Right ventricle myocardium inferior (tissue), 1 donor: ENCODE measurements around the gene DIP2C. TPM values are rescaled to one million over a fixed set of nuclear protein-coding genes. Genes with fewer than 3 reads are reported as not detected.
"Not testable (repeated sequence)": the region's sequence is repeated elsewhere in the genome, so short reads cannot be mapped to it uniquely, and the experiment has no call there.

Source experiments
- ATAC-seq: fragments of 200-7000 bp; cut with Tn5 transposase; one replicate; pipeline ENCODE4 v1.9.1; 2020; ENCODE audit warnings: mild to moderate bottlenecking, moderate library complexity
- DNase-seq: peaks from one replicate; pipeline ENCODE4 v3.0.0; 2021; ENCODE audit errors: missing footprints
- intact Hi-C: fragments of 100-400 bp; cut with DNase I; formaldehyde crosslinking; loops from one replicate; pipeline ENCODE4 v1.11.0; 2022
- total RNA-seq: library from RNA; stranded (reverse); fragmentation: NEBNext Ultra II Directional; extraction: Animal tissue kit (Norgen Biotek cat#: 25700); gene quantifications from one replicate; pipeline ENCODE4 v1.2.1, GENCODE V29; 2021
- donor health status: DM: no; HTN: yes; CAD: no; lungs with severe emphysema.

DIP2C gene
- total RNA-seq, 1 donor from 2014 or later: 28.3 TPM

DNA sequence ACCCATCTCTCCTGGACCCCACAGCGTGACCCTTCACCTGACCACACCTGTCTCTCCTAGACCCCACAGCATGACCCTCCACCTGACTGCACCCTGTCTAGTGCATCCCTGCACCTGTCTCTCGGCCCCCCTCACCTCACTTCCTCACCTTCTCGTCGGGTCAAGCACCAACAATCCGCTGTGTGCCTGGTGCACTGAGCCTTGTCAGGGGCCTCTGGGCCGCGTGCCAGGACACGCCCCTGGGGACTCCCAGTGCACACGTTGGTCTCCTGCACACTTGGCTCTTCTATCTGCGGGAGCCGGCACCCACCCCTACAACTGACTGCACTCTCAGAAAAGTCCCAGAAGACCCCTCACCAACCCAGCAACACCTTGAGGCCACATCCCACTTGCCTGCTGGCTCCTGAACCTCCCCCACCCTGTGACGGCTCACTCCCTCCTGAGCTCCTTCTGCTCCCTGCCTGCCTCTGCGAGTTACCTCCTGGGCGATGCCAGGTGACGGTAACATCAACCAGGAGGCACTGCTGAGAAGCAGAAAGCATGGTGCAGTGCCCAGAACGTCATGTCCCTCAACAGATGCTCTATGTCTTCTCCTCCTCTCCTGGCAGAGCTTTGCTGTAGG is 147.6 kb downstream of the DIP2C start:
- DNase-seq (no peak), ATAC-seq (peak; percentile 42)
- intact Hi-C loops: no loop called here

DNA sequence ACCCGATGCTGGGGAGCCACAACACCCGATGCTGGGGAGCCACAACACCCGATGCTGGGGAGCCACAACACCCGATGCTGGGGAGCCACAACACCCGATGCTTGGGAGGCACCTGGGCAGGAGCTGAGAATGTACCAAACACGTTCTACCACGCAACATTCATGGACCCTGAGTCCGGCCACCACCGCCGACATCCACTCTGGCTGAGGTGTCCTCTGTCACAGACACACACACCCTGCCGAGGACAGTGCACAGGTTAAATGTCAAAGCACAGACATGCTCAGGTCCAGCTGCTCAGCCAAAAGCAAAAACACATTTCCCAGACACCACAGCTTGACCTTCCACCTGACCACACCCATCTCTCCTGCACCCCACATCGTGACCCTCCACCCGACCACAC is 148.4 kb downstream of the DIP2C start:
- intact Hi-C loops: no loop called here
- DNase-seq (no peak), ATAC-seq (no peak)

DNA sequence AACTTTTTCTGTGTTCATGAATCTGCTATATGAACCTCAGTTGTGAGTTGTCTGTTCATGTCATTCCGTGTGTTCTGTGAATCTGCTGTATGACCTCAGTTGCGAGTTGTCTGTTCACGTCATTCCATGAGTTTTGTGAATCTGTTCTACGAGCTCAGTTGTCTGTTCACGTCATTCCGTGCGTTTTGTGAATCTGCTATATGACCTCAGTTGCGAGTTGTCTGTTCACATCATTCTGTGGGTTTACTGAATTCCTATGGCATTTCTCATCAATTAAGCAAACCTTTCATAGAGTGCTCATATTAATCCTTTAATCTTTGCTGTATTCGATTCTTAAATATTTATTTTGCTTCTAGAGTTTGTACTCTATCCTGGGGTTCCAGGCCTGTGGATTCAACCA is 150.6 kb downstream of the DIP2C start:
- intact Hi-C loops: no loop called here
- ATAC-seq (no peak), DNase-seq (no peak)

DNA sequence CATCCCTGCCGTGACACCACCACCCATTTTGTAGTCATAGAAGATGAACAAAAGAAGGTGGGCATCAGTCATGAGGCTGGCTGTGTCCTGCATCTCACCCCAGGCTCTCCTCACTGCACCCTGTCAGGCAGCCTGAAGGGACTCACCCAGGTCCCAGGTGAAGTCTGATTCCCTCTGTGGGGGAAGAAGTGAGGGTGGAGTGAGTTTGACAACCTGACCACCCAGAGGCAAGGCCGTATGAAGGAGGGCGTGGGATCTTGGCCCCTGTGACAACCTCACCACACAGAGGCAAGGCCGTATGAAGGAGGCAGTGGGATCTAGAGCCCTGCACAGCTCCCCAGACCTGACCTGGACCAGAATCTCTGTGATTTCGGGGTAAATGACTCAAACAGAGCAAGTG is 152.5 kb downstream of the DIP2C start:
- intact Hi-C loops: no loop called here
- no peak for ATAC-seq
- DNase-seq: no peak

DNA sequence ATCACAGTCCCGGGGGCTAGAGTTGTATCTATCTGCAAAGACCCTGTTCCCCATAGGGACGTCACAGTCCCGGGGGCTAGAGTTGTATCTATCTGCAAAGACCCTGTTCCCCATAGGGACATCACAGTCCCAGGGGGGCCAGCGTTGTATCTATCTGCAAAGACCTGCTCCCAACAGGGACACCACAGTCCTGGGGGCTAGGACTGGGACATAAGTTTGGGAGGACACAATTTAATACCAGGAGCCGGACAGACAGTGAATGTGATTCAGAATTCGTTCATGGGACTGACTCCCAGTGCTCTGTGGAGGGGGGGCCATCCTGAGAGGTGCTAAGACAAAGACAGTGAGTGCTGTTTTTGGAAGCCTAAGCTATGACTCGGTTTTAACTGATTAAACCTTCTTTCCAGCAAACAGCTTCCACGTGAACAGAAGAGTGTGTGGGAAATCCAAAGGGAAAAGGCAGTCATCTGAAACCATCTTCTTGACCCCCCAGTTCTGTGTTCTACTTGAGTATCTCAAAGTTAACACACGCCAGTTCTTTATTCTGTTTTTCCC is 153.0 kb downstream of the DIP2C start:
- intact Hi-C loops: no loop called here
- ATAC-seq (no peak), DNase-seq (no peak)

DNA sequence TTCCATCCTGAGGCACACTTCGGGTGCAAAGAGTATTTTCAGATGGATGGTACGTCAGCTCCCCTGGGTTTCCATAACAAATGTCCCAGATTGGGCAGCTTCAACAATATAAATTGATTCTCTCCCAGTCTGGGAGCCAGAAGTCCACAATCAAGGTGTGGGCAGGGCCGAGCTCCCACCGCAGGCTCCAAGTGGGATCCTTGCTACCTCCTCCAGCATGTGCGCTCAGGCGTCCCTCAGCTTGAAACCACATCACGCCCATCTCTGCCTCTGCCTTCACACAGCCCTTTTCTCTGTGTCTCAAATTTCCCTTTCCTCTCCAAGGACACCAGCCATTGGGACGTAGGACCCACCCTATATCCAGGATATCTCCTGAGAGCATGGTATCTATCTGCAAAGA is 153.5 kb downstream of the DIP2C start:
- intact Hi-C loops: no loop called here

DNA sequence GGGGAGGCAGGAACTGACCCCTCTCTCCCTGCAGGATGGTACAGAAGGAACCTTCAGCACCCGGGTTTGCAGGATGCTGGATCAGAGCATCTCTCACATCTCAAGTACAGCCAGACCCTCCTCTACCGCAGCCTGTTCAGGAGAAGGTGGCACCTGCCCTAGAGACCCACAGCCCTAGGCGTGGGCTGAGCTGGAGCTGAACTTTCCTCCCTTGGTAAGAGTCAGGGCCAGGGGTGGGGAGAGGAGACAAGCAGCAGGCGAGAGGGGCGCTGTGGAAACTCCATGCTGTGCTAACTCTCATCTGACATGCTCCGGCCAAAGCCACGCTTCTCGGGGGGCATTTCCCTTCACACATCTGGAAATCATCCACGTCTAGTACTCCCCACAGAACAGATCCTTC is 154.4 kb downstream of the DIP2C start:
- no peak for DNase-seq
- no peak for ATAC-seq
- intact Hi-C loops: no loop called here

More for the DNA sequence above, 153.5 kb downstream of the DIP2C start:
- ATAC-seq (no peak), DNase-seq (no peak)

DNA sequence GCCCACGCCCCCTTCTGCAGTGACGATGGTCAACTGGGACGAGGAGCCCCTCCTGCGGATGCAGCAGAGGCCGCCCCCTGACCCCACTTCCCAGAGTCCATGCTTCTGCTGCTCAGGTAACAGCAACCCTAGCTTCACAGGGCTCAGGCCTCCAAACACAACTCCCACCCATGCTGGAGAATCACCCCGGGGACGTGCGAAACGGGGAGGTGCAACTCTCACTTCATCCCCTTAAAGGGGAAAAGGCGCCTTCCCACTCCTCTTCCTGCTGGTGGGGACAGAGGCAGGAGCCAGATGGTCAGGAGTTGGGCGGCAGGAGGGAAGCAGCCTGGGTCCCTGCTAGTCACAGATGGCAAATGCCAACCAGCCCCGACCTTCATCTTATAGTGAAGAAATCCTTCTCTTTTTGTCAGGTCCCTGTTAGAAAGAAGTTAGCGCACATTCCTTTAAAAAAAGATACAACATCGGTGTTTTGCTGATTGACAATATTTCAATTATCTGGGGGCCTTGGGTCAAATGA is 155.4 kb downstream of the DIP2C start:
- no peak for DNase-seq
- ATAC-seq: no peak
- intact Hi-C loops: no loop called here

DNA sequence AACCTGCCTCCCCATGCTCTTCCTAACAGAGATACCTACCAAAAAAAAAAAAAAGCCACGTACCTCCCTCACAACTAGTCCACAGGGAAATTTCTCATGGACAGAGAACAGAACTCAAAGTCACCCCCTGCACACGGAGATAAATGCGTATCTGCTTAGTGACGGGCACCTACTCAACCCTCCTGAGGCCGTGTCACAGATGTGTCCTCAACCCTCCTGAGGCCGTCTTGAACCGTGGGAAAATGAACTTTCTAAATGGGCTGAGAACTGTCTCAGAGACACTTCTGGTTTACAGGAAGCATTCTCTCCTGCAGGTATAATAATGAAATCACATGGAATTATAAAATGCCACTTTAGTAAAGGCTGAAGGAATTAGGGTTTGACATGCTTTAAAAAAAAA is 155.9 kb downstream of the DIP2C start:
- ATAC-seq: no peak
- DNase-seq: no peak
- intact Hi-C loops: no loop called here

DNA sequence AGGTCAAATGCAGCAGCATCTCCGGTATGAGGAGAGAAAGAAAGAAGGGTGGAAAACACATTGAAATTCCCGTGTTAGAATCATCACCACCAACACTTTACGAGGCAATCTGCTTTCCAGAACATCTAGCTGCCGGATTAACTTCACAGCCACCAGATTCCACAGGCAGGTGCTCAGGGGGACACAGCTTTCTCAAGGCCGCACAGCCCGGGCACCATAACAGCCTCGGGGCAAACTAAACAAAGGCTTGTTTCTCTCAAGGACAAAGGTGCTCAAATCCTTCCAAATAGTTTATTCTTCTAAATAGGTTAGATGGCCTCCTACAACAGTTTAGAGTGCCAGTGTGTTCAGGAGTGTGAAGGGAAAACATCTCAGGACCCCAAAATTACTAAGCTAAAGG is 156.3 kb downstream of the DIP2C start:
- no peak for ATAC-seq
- intact Hi-C loops: no loop called here

DNA sequence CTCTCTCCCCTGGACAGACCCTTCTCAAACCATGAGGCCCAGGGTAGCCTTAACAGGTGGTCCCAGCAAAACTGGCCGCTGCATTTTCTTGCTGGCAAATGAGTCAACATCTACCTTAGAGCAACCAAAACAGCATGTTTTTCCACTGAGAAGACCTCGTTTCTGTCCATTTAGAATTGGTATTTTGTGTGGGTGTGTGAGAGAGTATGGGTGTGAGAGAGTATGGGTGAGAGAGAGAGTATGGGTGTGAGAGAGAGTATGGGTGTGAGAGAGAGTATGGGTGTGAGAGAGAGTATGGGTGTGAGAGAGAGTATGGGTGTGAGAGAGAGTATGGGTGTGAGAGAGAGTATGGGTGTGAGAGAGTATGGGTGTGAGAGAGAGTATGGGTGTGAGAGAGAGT is 157.1 kb downstream of the DIP2C start:
- ATAC-seq, intact Hi-C loops: not testable (repeated sequence)

More for the DNA sequence above, 156.3 kb downstream of the DIP2C start:
- no peak for DNase-seq

DNA sequence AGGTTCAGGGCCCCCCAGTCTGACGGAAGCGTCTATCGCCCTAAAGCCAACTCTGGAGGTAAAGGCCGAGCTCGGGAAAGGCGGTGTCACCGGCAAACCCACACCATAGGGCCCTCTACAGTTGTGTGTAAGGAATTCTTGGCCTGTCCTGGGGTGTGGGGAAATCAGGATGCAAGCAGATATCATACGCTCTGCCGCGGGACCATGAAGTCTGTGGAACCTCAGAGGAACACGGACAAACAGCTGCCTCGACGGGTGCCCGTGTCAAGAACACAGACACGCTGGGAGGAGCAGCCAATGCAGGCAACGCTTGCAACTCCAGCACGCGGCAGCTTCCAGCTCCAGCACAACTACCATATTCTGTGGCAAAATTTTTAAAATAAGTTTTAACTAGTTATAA is 157.9 kb downstream of the DIP2C start:
- intact Hi-C loops: no loop called here
- DNase-seq: no peak
- ATAC-seq: no peak

More for the DNA sequence above, 157.1 kb downstream of the DIP2C start:
- DNase-seq: not testable (repeated sequence)

DNA sequence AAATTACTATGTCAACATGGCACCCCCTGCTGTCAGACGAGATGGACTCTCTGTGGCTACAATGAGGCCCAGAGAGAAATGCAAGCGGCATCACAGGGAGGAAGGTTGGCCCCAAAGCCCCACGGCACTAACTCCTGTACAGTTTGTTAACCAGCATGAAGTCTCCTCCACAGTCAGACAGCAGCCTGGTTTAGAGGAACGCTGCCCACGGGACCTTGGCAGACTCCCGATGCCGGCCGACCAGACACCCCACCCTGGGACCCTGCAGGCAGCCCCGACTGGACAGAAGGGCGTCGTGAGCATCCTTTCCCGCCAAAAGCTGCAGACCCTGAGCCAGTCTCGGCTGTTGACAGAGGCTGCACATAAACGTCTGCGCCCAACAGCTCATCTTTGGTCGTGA is 158.8 kb downstream of the DIP2C start:
- ATAC-seq: no peak
- no peak for DNase-seq
- intact Hi-C loops: no loop called here

DNA sequence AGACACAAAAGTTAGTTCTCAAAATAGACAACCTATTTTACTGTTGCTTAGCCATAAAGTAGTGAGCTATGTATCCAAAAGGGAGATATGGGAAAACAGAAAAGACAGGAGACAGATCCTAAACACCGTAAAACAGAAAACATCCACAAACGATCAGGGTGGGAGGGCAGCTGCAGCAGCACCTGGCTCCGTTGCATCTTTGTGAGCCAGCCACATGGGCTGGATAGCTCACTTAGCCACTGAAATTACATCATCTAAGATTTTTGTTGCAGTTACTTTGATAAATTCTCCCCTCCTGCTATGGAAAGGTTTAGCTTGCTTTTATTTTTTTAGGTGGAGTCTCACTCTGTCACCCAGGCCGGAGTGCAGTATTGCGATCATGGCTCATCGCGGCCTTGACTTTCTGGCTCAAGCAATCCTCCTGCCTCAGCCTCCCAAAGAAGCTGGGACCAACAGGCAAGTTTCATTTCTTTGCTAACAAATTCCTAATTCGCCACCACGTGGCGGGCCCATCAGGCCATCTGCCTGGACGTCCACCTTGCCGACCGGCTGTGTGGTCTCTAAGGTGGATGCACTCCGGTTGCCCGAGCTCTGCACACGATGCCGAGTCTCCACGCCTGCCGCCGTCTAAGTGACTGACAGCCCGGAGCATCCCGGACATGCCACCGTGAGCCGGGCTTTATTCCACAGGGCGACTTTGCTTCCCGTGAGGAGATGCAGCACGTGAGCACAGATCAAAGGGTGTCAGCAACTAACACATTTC is 159.8 kb downstream of the DIP2C start:
- intact Hi-C loops: no loop called here
- no peak for DNase-seq
- ATAC-seq: no peak

DNA sequence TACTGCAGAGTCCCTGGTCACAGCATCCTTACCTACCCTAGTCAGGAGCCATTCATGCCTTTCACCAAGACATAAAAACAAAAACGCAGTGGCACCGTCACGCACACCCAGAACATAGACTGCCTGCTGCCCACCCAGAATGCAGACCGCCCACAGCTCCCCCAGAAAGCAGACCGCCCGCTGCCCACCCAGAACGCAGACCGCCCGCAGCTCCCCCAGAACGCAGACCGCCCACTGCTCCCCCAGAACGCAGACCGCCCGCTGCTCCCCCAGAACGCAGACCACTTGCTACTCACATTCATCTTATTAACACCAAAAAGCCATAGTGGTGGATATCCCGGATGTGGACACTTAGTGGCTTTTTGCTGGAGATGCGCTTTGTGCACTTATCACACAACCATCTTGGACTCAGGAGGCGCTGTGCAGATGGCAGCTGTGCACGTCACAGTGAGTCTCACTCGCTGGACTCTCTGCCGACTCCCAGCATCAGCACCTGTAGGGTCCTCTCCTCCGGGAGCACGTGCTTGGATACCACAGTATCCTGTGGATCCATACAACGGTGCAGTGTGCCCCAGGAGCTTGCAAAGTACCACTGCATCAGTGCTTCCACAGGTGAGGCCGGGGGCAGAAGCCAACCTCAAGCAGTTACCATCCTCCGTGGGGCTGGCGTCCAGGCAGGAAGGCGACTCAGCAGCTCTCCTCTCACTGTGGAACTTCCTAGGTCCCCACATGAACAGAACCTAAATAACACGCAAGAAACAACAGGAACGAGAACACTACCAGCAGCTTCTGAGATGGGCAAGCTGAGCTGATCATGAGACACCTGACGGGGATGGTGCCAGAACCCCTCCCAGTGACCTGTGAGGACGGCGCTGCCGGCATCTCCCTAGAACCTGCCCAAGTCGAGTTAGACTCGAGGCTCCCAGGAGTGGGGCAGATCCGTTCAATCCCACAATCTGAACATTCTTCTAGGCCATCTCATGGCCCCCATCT is 161.0 kb downstream of the DIP2C start:
- ATAC-seq: no peak
- intact Hi-C loops: no loop called here

DNA sequence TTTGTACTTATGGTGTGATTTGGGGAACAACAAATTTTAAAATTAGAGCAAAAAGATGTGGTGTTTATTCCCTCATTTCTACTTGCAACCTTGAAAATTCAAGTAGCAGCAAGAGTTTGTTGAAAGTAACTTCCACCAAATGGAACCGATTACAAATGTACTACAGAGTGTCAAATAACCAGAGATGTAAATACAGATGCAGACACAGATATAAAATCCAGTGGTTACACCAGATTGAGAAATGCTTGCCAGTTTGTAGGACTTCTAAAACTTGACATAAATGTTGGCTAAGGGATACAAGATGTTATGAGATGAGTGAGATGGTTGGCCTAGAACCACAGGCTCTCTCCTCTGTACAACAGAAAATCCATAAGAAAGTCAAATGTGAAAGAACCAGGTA is 162.1 kb downstream of the DIP2C start:
- DNase-seq (no peak), ATAC-seq (no peak)
- intact Hi-C loops: no loop called here

More for the DNA sequence above, 161.0 kb downstream of the DIP2C start:
- no peak for DNase-seq

DNA sequence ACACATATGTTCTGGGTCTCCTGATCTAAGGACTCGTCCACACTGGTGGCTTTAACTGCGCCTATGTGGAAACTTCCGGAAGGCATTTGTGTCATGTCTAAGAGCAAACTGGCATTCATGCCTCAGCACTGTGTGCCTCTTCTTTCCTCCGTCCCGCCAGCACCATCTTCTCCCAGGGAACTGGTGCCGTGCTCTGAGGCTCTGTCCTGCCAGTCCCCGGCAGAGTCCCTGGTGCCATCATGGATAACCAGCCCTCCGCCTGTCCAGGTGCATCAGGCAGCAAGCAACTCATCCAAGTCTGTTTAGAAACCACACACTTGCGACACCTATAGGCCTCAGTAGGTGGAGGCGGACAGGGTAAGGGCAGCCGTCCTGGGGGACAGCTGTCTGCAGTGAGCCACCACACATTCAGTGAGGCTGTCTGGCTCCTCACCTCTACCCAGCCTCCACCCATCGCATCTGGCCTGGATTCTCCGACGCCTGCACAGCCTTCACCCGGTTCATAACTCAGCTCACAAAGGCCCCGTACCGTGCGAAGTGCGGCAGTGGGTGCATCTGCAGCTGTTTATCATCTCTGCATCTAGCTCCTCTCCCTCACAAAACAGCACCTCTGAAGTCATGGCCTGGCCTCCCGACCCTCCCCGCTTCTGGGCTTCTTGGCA is 162.7 kb downstream of the DIP2C start:
- DNase-seq (no peak), ATAC-seq (peak; percentile 18)
- intact Hi-C loops: no loop called here

DNA sequence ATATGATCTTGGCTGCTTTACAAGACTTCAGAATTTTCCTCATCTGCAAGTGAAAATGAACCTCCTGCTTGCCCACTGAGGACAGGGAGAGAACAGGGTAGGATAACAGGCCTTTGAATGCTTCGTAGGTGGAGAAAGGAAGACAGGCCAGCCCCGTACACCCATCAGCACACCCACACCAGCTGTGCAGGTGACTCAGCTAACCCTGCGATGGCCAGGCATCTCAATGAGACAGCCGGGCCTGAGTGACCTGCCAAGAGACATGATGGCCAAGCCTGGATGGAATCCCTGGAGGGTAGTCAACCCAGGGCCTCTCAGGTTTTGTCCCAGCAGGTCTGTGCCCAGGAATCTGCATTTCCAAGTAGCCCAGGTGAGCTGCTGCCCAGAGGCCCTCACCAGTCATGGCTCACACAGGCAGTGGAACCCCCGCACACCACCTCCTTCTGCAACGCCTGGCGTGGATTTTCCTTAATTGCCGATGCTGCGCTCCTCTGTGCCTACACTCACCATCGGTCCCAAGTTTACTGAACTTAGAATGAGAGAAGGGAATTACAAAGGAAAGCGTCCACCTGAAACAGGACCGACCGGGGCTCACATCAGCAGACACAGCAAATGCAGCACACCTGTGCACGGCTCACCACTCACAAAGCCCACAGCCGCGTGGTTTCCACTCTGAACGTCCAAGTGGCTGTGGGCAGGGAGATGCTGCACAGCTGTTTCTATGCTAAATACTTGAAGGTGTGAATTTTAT is 163.7 kb downstream of the DIP2C start:
- ATAC-seq (no peak), DNase-seq (no peak)
- intact Hi-C loops: no loop called here
